ENCODE data around the gene AMPD2.

AMPD2 gene

GRCh38 chr1:109619576-109620400 lies at the start of gene AMPD2, which contains the start of gene GNAT2:
TSS of gene AMPD2 (plus strand) at chr1:109619837. CDS start at chr1:109621176, 1,339 bp downstream.
TSS of gene GNAT2 (minus strand) at chr1:109619616. CDS start at chr1:109612870, 6,746 bp downstream.
- no peaks in the 10 kb centered on the region for H3K27me3 Mint-ChIP-seq
- H3K27ac Mint-ChIP-seq, result peak within 1 kb of the TSS; percentile 98
- DNase-seq (peak; percentile 82), ATAC-seq (peak; percentile 33)
- no peaks in the 10 kb centered on the region for H3K9me3 Mint-ChIP-seq
- peaks cover 70% of the 10 kb centered on the region for H3K4me1 Mint-ChIP-seq
- H3K4me3 Mint-ChIP-seq, result peak within 1 kb of the TSS; percentile 94
- H3K36me3 Mint-ChIP-seq (ENCODE audit: low read depth), result peaks cover 6% of the 10 kb centered on the region

GRCh38 chr1:109570414-109570813 lies 49.2 kb upstream of the AMPD2 start:
- H3K36me3 Mint-ChIP-seq (ENCODE audit: low read depth), result peaks cover 3% of the 10 kb centered on the region
- H3K4me3 Mint-ChIP-seq, result no peak overlapping the region
- H3K9me3 Mint-ChIP-seq, result no peaks in the 10 kb centered on the region
- no peak for ATAC-seq
- H3K27ac Mint-ChIP-seq, result no peak overlapping the region
- H3K4me1 Mint-ChIP-seq, result peaks cover 38% of the 10 kb centered on the region
- DNase-seq, result no peak
- H3K27me3 Mint-ChIP-seq, result no peaks in the 10 kb centered on the region

GRCh38 chr1:109573785-109574184 lies 45.9 kb upstream of the AMPD2 start:
- ATAC-seq (no peak), DNase-seq (no peak)
- Mint-ChIP-seq H3K4me1 (peaks cover 15% of the 10 kb centered on the region), H3K4me3 (no peak overlapping the region), H3K9me3 (no peaks in the 10 kb centered on the region), H3K36me3 (ENCODE audit: low read depth) (peaks cover 7% of the 10 kb centered on the region), H3K27ac (no peak overlapping the region), H3K27me3 (no peaks in the 10 kb centered on the region)

- H3K4me3 Mint-ChIP-seq, result no peak overlapping the region
- ATAC-seq, result no peak
- no peaks in the 10 kb centered on the region for H3K4me1 Mint-ChIP-seq
- H3K36me3 Mint-ChIP-seq (ENCODE audit: low read depth), result peaks cover 26% of the 10 kb centered on the region
- no peak for DNase-seq
- no peaks in the 10 kb centered on the region for H3K27me3 Mint-ChIP-seq
- H3K9me3 Mint-ChIP-seq, result no peaks in the 10 kb centered on the region
- H3K27ac Mint-ChIP-seq, result peak overlapping the region; percentile 41
Observed at GRCh38 chr1:109578947-109579443, 40.6 kb upstream of the AMPD2 start.

GRCh38 chr1:109579491-109579890 lies 40.1 kb upstream of the AMPD2 start:
- no peak overlapping the region for H3K4me3 Mint-ChIP-seq
- H3K27me3 Mint-ChIP-seq, result no peaks in the 10 kb centered on the region
- H3K36me3 Mint-ChIP-seq (ENCODE audit: low read depth), result peaks cover 28% of the 10 kb centered on the region
- ATAC-seq, result no peak
- H3K27ac Mint-ChIP-seq, result no peak overlapping the region
- H3K4me1 Mint-ChIP-seq, result no peaks in the 10 kb centered on the region
- DNase-seq, result no peak
- H3K9me3 Mint-ChIP-seq, result no peaks in the 10 kb centered on the region

GRCh38 chr1:109582021-109582420 lies 37.6 kb upstream of the AMPD2 start:
- H3K36me3 Mint-ChIP-seq (ENCODE audit: low read depth), result peaks cover 37% of the 10 kb centered on the region
- ATAC-seq (no peak), DNase-seq (no peak)
- no peak overlapping the region for H3K4me3 Mint-ChIP-seq
- no peaks in the 10 kb centered on the region for H3K4me1 Mint-ChIP-seq
- H3K27me3 Mint-ChIP-seq, result no peaks in the 10 kb centered on the region
- no peaks in the 10 kb centered on the region for H3K9me3 Mint-ChIP-seq
- H3K27ac Mint-ChIP-seq, result no peak overlapping the region

GRCh38 chr1:109584766-109585165 lies 34.9 kb upstream of the AMPD2 start:
- ATAC-seq, result no peak
- Mint-ChIP-seq H3K4me3 (no peak overlapping the region), H3K27ac (no peak overlapping the region), H3K36me3 (ENCODE audit: low read depth) (peaks cover 47% of the 10 kb centered on the region), H3K9me3 (no peaks in the 10 kb centered on the region), H3K27me3 (no peaks in the 10 kb centered on the region), H3K4me1 (no peaks in the 10 kb centered on the region)
- DNase-seq, result no peak

- Mint-ChIP-seq H3K4me1 (no peaks in the 10 kb centered on the region), H3K36me3 (ENCODE audit: low read depth) (peaks cover 48% of the 10 kb centered on the region), H3K4me3 (no peak overlapping the region), H3K27ac (no peak overlapping the region), H3K27me3 (no peaks in the 10 kb centered on the region), H3K9me3 (no peaks in the 10 kb centered on the region)
- ATAC-seq (no peak), DNase-seq (no peak)
Observed at GRCh38 chr1:109586055-109586454, 33.6 kb upstream of the AMPD2 start.

- DNase-seq (no peak), ATAC-seq (no peak)
- Mint-ChIP-seq H3K9me3 (no peaks in the 10 kb centered on the region), H3K27ac (no peak overlapping the region), H3K4me3 (no peak overlapping the region), H3K4me1 (peaks cover 3% of the 10 kb centered on the region), H3K36me3 (ENCODE audit: low read depth) (peaks cover 50% of the 10 kb centered on the region), H3K27me3 (no peaks in the 10 kb centered on the region)
Observed at GRCh38 chr1:109589177-109589576, 30.5 kb upstream of the AMPD2 start.

- H3K27ac Mint-ChIP-seq, result no peak overlapping the region
- H3K4me1 Mint-ChIP-seq, result peaks cover 3% of the 10 kb centered on the region
- H3K27me3 Mint-ChIP-seq, result no peaks in the 10 kb centered on the region
- DNase-seq (no peak), ATAC-seq (no peak)
- no peaks in the 10 kb centered on the region for H3K9me3 Mint-ChIP-seq
- H3K4me3 Mint-ChIP-seq, result no peak overlapping the region
- peaks cover 49% of the 10 kb centered on the region for H3K36me3 Mint-ChIP-seq (ENCODE audit: low read depth)
Observed at GRCh38 chr1:109589679-109590078, 30.0 kb upstream of the AMPD2 start.

- DNase-seq, result no peak
- no peak overlapping the region for H3K4me3 Mint-ChIP-seq
- H3K27ac Mint-ChIP-seq, result no peak overlapping the region
- ATAC-seq, result no peak
- no peaks in the 10 kb centered on the region for H3K9me3 Mint-ChIP-seq
- peaks cover 3% of the 10 kb centered on the region for H3K4me1 Mint-ChIP-seq
- peaks cover 45% of the 10 kb centered on the region for H3K36me3 Mint-ChIP-seq (ENCODE audit: low read depth)
- no peaks in the 10 kb centered on the region for H3K27me3 Mint-ChIP-seq
Observed at GRCh38 chr1:109592916-109593315, 26.7 kb upstream of the AMPD2 start.

GRCh38 chr1:109595531-109595930 lies 24.1 kb upstream of the AMPD2 start:
- Mint-ChIP-seq H3K4me1 (peaks cover 3% of the 10 kb centered on the region), H3K9me3 (no peaks in the 10 kb centered on the region), H3K36me3 (ENCODE audit: low read depth) (peaks cover 34% of the 10 kb centered on the region), H3K27ac (no peak overlapping the region), H3K27me3 (no peaks in the 10 kb centered on the region), H3K4me3 (no peak overlapping the region)
- no peak for DNase-seq
- ATAC-seq, result no peak

- peaks cover 22% of the 10 kb centered on the region for H3K36me3 Mint-ChIP-seq (ENCODE audit: low read depth)
- H3K27ac Mint-ChIP-seq, result no peak overlapping the region
- H3K4me3 Mint-ChIP-seq, result no peak overlapping the region
- no peak for DNase-seq
- no peak for ATAC-seq
- no peaks in the 10 kb centered on the region for H3K9me3 Mint-ChIP-seq
- H3K4me1 Mint-ChIP-seq, result peaks cover 6% of the 10 kb centered on the region
- no peaks in the 10 kb centered on the region for H3K27me3 Mint-ChIP-seq
Observed at GRCh38 chr1:109598156-109598555, 21.5 kb upstream of the AMPD2 start.

- ATAC-seq, result no peak
- Mint-ChIP-seq H3K9me3 (no peaks in the 10 kb centered on the region), H3K27ac (no peak overlapping the region), H3K36me3 (ENCODE audit: low read depth) (peaks cover 19% of the 10 kb centered on the region), H3K4me1 (peaks cover 7% of the 10 kb centered on the region), H3K27me3 (no peaks in the 10 kb centered on the region), H3K4me3 (no peak overlapping the region)
- no peak for DNase-seq
Observed at GRCh38 chr1:109598655-109599054, 21.0 kb upstream of the AMPD2 start.

- DNase-seq, result no peak
- H3K9me3 Mint-ChIP-seq, result no peaks in the 10 kb centered on the region
- no peak overlapping the region for H3K4me3 Mint-ChIP-seq
- ATAC-seq, result no peak
- no peaks in the 10 kb centered on the region for H3K27me3 Mint-ChIP-seq
- peaks cover 7% of the 10 kb centered on the region for H3K4me1 Mint-ChIP-seq
- no peak overlapping the region for H3K27ac Mint-ChIP-seq
- H3K36me3 Mint-ChIP-seq (ENCODE audit: low read depth), result peaks cover 2% of the 10 kb centered on the region
Observed at GRCh38 chr1:109603229-109603628, 16.4 kb upstream of the AMPD2 start.
